Peyer's patch (tissue), 4 donors: ENCODE measurements around the gene TOMM20. TPM values are rescaled to one million over a fixed set of nuclear protein-coding genes. Genes with fewer than 3 reads are reported as not detected.

ENCODE experiments used
- DNase-seq, 3 donors: peaks; one replicate each; pipeline ENCODE4 v3.0.0-alpha.2; 2017 to 2019
- H3K27ac ChIP-seq, 4 donors: fragments of 200-600 bp; sonication (generic); one replicate each; pipeline ENCODE4 v1.5.1; 2016 to 2019
- H3K27me3 ChIP-seq, 2 donors: fragments of 200-600 bp; sonication (generic); one replicate each; pipeline ENCODE4 v1.5.1; 2019
- H3K36me3 ChIP-seq, 3 donors: fragments of 200-600 bp; sonication (generic); one replicate each; pipeline ENCODE4 v1.5.1; 2016 to 2019
- H3K4me1 ChIP-seq, 4 donors: fragments of 200-600 bp; sonication (generic); one replicate each; pipeline ENCODE4 v1.5.1; 2016 to 2019
- H3K4me3 ChIP-seq, 4 donors: fragments of 200-600 bp; sonication (generic); 1 replicate in 3 of 4; 2 replicates in 1 of 4; pipeline ENCODE4 v1.5.1; 2016 to 2019; ENCODE audit warnings: mild to moderate bottlenecking in 1 of 4
- H3K9me3 ChIP-seq, 4 donors: fragments of 200-600 bp; sonication (generic); one replicate each; pipeline ENCODE4 v1.5.1; 2016 to 2019; ENCODE audit warnings: mild to moderate bottlenecking in 1 of 4
- CTCF ChIP-seq, 6 experiments: fragments of 450-650 bp in 4 of 6; fragments of 200-600 bp in 2 of 6; sonication (generic) in 1 of 6; IDR thresholded peaks; one replicate each; pipeline ENCODE4 v1.5.1; 2017 to 2019; ENCODE audit warnings: antibody characterized with exemption in 6 of 6, mild to moderate bottlenecking in 3 of 6, moderate library complexity in 1 of 6
- POLR2A ChIP-seq, 2 donors: fragments of 450-650 bp; IDR thresholded peaks; one replicate each; pipeline ENCODE4 v1.5.1; 2017; ENCODE audit warnings: antibody characterized with exemption in 2 of 2, mild to moderate bottlenecking in 2 of 2, moderate library complexity in 2 of 2
- total RNA-seq, 4 donors: library from RNA; depleted of rRNA; stranded (reverse); fragments of >200 nt; gene quantifications; one replicate each; pipeline ENCODE4 v1.1.0, GENCODE V29; 2016

The TOMM20 gene
- total RNA-seq, 4 donors from 2014 or later = 38.0 to 44.3 (median 42.8) TPM

- peaks cover 0 to 13% (median 3%) of the 10 kb centered on the region in 4 donors for H3K4me1 ChIP-seq
- H3K36me3 ChIP-seq = peaks cover 0 to 37% (median 0%) of the 10 kb centered on the region in 3 donors
- no peak overlapping the region for H3K27ac ChIP-seq
- H3K9me3 ChIP-seq = no peaks in the 10 kb centered on the region
- H3K4me3 ChIP-seq = no peak overlapping the region
- TF ChIP-seq CTCF (IDR thresholded peaks at IDR 0.05) (no peak), POLR2A (IDR thresholded peaks at IDR 0.05) (no peak)
- H3K27me3 ChIP-seq = no peaks in the 10 kb centered on the region
- no peak for DNase-seq
Observed at GRCh38 chr1:235106457-235106856, 22.2 kb downstream of the TOMM20 start.

GRCh38 chr1:235105051-235106043 lies 23.3 kb downstream of the TOMM20 start:
- H3K9me3 ChIP-seq = no peaks in the 10 kb centered on the region
- H3K27me3 ChIP-seq = no peaks in the 10 kb centered on the region
- no peak overlapping the region for H3K4me3 ChIP-seq
- peaks cover 0 to 26% (median 0%) of the 10 kb centered on the region in 3 donors for H3K36me3 ChIP-seq
- peak overlapping the region in 1 of 4 donors; percentile 6 for H3K27ac ChIP-seq
- DNase-seq = peak in 1 of 3 donors; percentile 33
- TF ChIP-seq POLR2A (IDR thresholded peaks at IDR 0.05) = no peak
- TF ChIP-seq CTCF (IDR thresholded peaks at IDR 0.05) = no peak
- peaks cover 0 to 13% (median 3%) of the 10 kb centered on the region in 4 donors for H3K4me1 ChIP-seq

- peak in 1 of 3 donors; percentile 42 for DNase-seq
- H3K36me3 ChIP-seq = peaks cover 0 to 6% (median 0%) of the 10 kb centered on the region in 3 donors
- H3K4me3 ChIP-seq = no peak overlapping the region
- H3K27ac ChIP-seq = no peak overlapping the region
- H3K9me3 ChIP-seq = no peaks in the 10 kb centered on the region
- TF ChIP-seq POLR2A (IDR thresholded peaks at IDR 0.05) (no peak), CTCF (IDR thresholded peaks at IDR 0.05) (no peak)
- H3K4me1 ChIP-seq = peaks cover 0 to 13% (median 3%) of the 10 kb centered on the region in 4 donors
- no peaks in the 10 kb centered on the region for H3K27me3 ChIP-seq
Observed at GRCh38 chr1:235102993-235103411, 25.6 kb downstream of the TOMM20 start.

- no peak overlapping the region for H3K4me3 ChIP-seq
- no peak overlapping the region for H3K27ac ChIP-seq
Observed at GRCh38 chr1:235102259-235102582, 26.4 kb downstream of the TOMM20 start.

More at GRCh38 chr1:235102259-235102582, 26.4 kb downstream of the TOMM20 start:
- TF ChIP-seq CTCF (IDR thresholded peaks at IDR 0.05) = no peak
- TF ChIP-seq POLR2A (IDR thresholded peaks at IDR 0.05) = no peak
- no peaks in the 10 kb centered on the region for H3K27me3 ChIP-seq
- DNase-seq = no peak
- no peaks in the 10 kb centered on the region for H3K9me3 ChIP-seq
- no peaks in the 10 kb centered on the region for H3K36me3 ChIP-seq
- H3K4me1 ChIP-seq = peaks cover 0 to 13% (median 3%) of the 10 kb centered on the region in 4 donors
